Measurements from ENCODE around the gene MED13L. TPM values are rescaled to one million over a fixed set of nuclear protein-coding genes. Genes with fewer than 3 reads are reported as not detected.

MED13L gene
- total RNA-seq, 1 experiment from 2014 or later = 69.5 TPM

DNA sequence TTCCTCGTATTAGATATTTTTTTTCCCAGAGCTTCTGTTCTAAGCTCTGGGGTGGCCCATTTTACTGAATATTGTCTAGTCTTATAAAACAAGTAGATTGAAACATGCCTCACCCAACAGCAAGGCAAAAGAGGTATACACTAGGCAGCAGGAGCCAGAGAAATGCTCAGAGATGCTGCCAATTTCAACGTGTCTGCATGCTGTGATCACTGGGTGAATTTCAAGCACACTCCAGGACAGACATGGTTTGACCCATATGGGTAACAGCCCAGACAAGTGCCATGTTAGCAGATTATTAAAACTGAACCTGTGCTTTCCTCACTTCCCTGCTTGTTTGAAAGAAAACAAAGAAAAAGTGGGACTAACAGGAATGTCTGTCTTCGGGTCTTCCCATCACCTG is 321.3 kb downstream of the MED13L start:
- peaks cover 31% of the 10 kb centered on the region for H3K36me3 ChIP-seq
- no peak for DNase-seq (ENCODE audit: low read depth in 1 of 2, low spot score in 2 of 2)
- no peaks in the 10 kb centered on the region for H3K9me3 ChIP-seq (replicated peaks)
- H3K4me1 ChIP-seq (replicated peaks) = peaks cover 11% of the 10 kb centered on the region
- H3K4me3 ChIP-seq = no peak overlapping the region
- H3K27ac ChIP-seq = no peak overlapping the region
- H3K27me3 ChIP-seq (replicated peaks) = no peaks in the 10 kb centered on the region

DNA sequence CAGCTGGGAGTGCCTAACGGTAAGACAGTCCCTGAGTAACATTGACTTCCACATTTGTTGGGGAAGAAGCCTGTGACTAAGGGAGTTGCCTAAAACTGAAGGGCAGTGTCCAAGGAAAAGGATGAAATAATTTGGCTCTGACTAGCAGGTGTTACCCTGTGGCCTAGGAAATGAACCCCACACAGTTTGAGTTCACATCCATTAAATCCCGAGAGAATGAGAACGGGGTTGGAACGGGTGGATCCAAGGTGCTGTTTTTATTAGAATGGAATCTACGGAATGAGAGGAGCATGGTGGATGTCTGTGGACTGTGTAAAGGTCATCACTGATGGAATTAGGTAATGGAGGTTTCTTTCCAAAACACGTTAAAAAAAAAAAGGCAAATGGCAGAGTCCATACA is 324.0 kb downstream of the MED13L start:
- DNase-seq (ENCODE audit: low read depth in 1 of 2, low spot score in 2 of 2) = no peak
- Histone ChIP-seq H3K36me3 (peaks cover 15% of the 10 kb centered on the region), H3K9me3 (replicated peaks) (no peaks in the 10 kb centered on the region), H3K27ac (no peak overlapping the region), H3K4me3 (no peak overlapping the region), H3K4me1 (replicated peaks) (no peaks in the 10 kb centered on the region), H3K27me3 (replicated peaks) (no peaks in the 10 kb centered on the region)

DNA sequence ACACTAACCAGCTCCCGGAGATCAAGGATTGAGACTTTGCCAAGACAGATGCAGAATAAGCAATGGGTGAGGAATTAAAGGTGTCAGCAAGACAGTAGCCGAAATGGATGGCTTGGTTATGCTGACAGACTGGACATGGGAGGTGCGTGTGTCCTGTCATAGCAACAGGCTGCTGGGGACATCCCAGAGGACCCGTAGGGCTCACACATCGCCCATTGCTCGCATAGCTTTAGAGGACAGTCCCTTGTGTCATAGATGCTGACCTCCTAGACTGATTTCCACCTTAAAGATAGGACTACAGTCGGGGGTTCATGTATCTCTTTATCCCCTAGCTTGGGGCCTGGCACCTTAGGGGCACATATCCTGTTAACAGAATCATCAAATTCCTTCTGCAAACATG is 324.5 kb downstream of the MED13L start:
- H3K27me3 ChIP-seq (replicated peaks) = no peaks in the 10 kb centered on the region
- no peak overlapping the region for H3K27ac ChIP-seq
- peaks cover 11% of the 10 kb centered on the region for H3K36me3 ChIP-seq
- no peaks in the 10 kb centered on the region for H3K9me3 ChIP-seq (replicated peaks)
- H3K4me1 ChIP-seq (replicated peaks) = no peaks in the 10 kb centered on the region
- no peak overlapping the region for H3K4me3 ChIP-seq
- DNase-seq (ENCODE audit: low read depth in 1 of 2, low spot score in 2 of 2) = no peak

DNA sequence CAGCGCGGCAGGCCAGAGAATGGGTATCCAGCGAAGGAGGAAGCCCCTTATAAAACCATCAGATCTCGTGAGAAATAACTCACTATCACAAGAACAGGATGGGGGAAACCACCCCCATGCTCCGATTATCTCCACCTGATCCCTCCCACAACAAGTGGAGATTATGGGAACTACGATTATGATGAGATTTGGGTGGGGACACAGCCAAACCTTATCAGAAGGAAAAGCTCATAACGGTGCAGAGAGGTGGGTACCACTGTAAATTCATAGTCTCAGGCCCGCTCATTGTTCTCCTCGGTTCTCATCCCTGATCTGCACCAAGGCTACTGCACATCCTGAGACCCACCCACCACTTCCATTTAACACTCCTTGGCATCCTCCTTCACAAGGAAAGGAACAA is 326.5 kb downstream of the MED13L start:
- no peak overlapping the region for H3K4me3 ChIP-seq
- no peaks in the 10 kb centered on the region for H3K9me3 ChIP-seq (replicated peaks)
- no peaks in the 10 kb centered on the region for H3K27me3 ChIP-seq (replicated peaks)
- H3K27ac ChIP-seq = no peak overlapping the region
- no peaks in the 10 kb centered on the region for H3K36me3 ChIP-seq
- no peaks in the 10 kb centered on the region for H3K4me1 ChIP-seq (replicated peaks)
- DNase-seq (ENCODE audit: low read depth in 1 of 2, low spot score in 2 of 2) = no peak

DNA sequence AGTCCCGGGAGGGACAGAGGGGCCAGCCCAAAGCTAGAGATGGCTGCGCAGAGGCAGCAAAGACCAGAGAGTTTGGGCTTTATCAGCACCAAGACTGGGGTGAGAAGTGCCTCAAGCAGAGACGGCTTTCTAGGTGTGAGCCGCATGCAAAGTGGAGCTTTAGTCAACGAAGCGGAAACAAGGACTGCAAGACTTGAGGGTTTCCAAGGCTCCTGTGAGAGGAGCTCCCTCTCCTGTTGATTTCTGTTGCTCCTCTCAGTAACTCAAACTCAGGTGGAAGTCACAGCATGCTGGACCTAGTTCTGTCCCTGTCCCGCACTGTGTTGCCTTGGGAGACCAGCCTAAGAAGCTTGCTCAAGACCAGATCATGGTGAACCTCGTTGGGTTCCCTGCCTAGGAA is 327.8 kb downstream of the MED13L start:
- H3K4me3 ChIP-seq = no peak overlapping the region
- no peaks in the 10 kb centered on the region for H3K36me3 ChIP-seq
- DNase-seq (ENCODE audit: low read depth in 1 of 2, low spot score in 2 of 2) = no peak
- H3K4me1 ChIP-seq (replicated peaks) = no peaks in the 10 kb centered on the region
- H3K27ac ChIP-seq = no peak overlapping the region
- no peaks in the 10 kb centered on the region for H3K9me3 ChIP-seq (replicated peaks)
- H3K27me3 ChIP-seq (replicated peaks) = no peaks in the 10 kb centered on the region

DNA sequence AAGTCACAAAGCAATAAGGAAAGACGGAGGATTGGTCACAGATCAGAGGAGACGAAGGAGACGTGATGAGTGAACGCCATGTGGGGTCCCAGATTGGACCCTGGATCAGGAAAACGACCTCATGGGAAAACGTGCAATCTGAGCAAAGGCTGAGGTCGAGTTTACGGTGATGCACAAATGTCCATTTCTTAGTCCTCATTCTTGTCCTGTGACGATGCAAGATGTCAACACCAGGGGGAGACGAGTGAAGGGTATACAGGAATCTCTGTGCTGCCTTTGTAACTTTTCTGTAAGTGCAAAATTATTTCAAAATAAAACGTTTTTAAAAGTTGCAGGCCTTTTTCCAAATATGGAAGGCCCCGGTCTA is 329.8 kb downstream of the MED13L start:
- no peaks in the 10 kb centered on the region for H3K27me3 ChIP-seq (replicated peaks)
- no peaks in the 10 kb centered on the region for H3K4me1 ChIP-seq (replicated peaks)

DNA sequence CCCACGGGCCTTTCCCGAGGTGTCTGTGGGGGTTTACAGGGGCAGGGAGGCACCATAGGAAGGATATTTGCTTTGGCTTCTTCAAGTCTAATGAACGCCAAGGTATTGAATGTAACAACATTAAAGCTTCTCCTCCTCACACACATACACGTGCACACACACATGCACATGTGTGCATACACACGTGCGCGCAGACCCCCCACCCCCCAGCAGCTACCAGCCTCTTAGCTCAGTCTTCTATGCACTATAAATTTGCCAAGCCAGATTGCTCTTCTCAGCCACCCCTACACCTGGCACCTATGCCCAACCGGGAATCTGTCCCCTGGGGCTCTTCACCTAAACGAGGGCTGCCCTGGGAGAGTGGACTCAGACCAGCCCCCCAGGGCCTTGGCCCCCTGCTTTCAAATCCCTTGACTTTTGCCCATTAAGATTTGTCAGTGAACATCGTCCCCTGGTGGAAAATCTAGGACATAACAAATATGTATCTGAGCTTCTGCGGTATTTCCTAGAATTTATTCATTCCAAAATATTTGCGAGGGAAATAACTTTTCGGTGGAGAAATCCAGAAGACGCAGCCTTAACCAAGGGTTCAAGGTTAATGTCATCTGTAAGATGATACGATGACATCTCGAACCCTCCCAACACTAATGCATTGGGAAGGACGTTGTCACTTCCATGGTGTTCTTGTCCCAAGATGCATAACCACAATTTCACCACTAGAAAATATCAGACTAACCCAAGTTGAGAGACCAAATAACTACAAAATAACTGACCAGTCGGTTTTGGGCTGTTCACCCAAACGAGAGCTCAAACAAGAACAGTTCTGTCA is 330.4 kb downstream of the MED13L start:
- Histone ChIP-seq H3K9me3 (replicated peaks) (no peaks in the 10 kb centered on the region), H3K27ac (no peak overlapping the region)
- DNase-seq (ENCODE audit: low read depth in 1 of 2, low spot score in 2 of 2) = no peak

More for the DNA sequence above, 329.8 kb downstream of the MED13L start:
- DNase-seq (ENCODE audit: low read depth in 1 of 2, low spot score in 2 of 2) = no peak
- Histone ChIP-seq H3K27ac (no peak overlapping the region), H3K4me3 (no peak overlapping the region), H3K9me3 (replicated peaks) (no peaks in the 10 kb centered on the region), H3K36me3 (no peaks in the 10 kb centered on the region)

DNA sequence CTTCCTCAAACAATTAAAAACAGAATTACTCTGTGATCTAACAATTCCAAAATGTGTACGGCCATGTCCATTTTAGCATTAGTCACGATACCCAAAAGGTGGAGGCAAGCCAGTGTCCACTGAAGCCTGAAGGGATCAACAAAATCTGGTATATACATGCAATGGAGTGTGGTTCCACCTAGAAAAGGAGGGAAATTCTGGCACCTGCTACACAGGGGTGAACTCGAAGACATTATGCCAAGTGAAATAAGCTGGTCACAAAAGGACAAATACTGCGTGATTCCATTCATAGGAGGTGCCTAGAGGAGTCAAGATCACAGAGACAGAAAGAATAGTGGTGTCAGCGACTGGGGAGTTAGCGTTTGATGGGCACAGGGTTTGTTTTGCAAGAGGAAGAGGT is 331.4 kb downstream of the MED13L start:
- no peaks in the 10 kb centered on the region for H3K4me1 ChIP-seq (replicated peaks)
- no peaks in the 10 kb centered on the region for H3K9me3 ChIP-seq (replicated peaks)
- H3K27me3 ChIP-seq (replicated peaks) = no peaks in the 10 kb centered on the region
- no peak for DNase-seq (ENCODE audit: low read depth in 1 of 2, low spot score in 2 of 2)
- H3K4me3 ChIP-seq = no peak overlapping the region
- no peaks in the 10 kb centered on the region for H3K36me3 ChIP-seq
- no peak overlapping the region for H3K27ac ChIP-seq

More for the DNA sequence above, 330.4 kb downstream of the MED13L start:
- Histone ChIP-seq H3K27me3 (replicated peaks) (no peaks in the 10 kb centered on the region), H3K4me3 (no peak overlapping the region), H3K4me1 (replicated peaks) (no peaks in the 10 kb centered on the region), H3K36me3 (no peaks in the 10 kb centered on the region)

DNA sequence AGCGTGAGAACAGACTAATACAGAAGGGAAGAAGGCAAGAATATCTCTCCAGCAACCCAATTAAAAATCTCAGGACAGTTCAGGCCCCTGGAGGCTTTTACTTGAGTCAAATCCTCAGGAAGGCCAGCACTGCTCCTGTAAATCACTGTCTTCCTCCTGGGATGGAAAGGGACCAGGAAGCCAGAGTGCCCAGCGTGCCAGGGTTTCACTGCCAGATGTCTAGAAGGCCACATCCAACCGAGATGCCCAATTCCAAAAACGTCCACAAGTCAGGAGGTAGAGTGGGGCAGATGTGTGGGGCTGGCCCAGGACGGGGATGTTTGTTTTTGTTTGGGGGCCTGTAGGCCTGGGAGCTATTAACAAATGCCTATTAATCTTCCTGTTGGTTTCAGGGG is 332.0 kb downstream of the MED13L start:
- DNase-seq (ENCODE audit: low read depth in 1 of 2, low spot score in 2 of 2) = no peak
- Histone ChIP-seq H3K27me3 (replicated peaks) (no peaks in the 10 kb centered on the region), H3K4me1 (replicated peaks) (no peaks in the 10 kb centered on the region), H3K4me3 (no peak overlapping the region), H3K27ac (no peak overlapping the region), H3K36me3 (no peaks in the 10 kb centered on the region), H3K9me3 (replicated peaks) (no peaks in the 10 kb centered on the region)

DNA sequence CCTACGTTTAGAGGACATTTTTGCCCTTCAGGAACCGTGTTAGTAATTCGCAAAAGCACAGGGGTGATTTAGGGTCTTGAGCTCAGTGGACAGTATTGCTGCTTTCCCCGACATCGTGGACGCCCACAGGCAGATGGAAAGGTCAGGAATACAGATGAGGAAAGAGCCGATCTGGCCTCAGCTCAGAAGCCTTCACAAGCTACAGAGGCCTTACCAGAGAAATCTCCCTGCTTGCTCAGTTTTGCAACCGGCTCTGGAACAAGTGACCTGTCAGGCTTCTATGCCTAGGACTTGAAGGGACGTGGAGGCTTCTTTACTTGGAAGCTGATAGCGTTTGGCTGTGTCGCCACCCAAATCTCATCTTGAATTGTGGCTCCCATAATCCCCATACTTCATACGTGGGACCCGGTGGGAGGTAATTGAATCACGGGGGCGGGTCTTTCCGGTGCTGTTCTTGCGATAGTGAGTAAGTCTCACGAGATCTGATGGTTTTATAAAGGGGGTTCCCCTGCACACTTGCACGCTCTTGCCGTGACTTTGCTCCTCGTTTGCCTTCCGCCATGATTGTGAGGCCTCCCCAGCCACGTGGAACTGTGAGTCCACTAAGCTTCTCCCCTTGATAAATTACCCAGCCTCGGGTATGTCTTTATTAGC is 332.5 kb downstream of the MED13L start:
- no peaks in the 10 kb centered on the region for H3K9me3 ChIP-seq (replicated peaks)
- no peaks in the 10 kb centered on the region for H3K36me3 ChIP-seq
- H3K27ac ChIP-seq = no peak overlapping the region
- DNase-seq (ENCODE audit: low read depth in 1 of 2, low spot score in 2 of 2) = no peak
- H3K4me1 ChIP-seq (replicated peaks) = no peaks in the 10 kb centered on the region
- H3K4me3 ChIP-seq = no peak overlapping the region
- no peaks in the 10 kb centered on the region for H3K27me3 ChIP-seq (replicated peaks)

DNA sequence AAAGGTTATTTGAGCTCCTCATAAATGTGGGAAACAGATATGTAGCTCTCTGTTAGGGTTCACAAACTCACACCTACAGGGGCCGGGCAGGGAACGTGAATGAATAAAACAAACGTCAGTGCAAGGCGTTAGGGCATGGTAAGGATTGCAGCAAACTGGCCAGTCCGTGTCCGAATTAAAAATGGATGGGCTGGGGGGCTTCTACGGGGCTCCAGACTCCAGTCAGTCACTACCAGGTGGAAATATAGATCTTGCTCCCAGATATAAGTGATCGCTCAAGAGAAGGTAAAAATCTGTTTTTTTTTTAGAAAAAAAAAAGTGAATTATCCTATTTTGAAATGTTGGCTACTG is 333.1 kb downstream of the MED13L start:
- Histone ChIP-seq H3K4me3 (no peak overlapping the region), H3K36me3 (no peaks in the 10 kb centered on the region), H3K9me3 (replicated peaks) (no peaks in the 10 kb centered on the region), H3K27ac (no peak overlapping the region), H3K27me3 (replicated peaks) (no peaks in the 10 kb centered on the region), H3K4me1 (replicated peaks) (no peaks in the 10 kb centered on the region)
- DNase-seq (ENCODE audit: low read depth in 1 of 2, low spot score in 2 of 2) = no peak

DNA sequence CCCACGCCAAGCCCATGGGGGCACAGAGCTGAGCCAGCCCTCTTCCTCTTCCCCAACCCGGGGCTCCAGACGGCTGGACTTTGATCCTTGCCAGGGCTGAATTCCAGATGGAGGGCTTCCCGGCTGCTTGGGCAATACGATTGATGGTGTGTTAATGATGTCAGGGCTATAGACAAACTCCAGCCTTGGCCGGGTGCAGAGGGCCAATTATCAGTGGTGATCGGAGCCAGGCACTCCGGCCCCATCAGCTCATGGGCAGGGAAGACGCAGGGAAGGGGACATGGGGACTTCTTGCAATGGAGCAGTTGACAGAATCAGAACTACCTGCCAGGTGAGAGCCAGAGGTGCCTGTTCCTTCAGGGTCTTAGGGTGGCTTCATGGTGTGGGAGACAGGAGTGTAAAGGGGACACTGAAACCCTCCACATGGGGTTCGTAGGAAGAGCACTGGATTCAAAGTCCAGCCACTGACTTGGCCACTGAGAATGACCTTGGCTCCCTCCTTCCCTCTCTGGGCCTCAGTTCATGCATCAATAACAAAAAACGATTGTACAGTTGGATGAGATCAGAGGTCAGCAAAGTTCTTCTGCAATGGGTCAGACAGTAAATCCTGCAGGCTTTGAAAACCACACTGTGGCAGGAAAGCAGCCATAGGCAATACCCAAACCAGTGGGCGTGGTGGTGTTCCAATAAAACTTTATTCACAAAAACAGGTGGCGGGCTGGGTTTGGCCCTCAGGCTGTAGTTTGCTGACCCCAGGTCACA is 333.7 kb downstream of the MED13L start:
- Histone ChIP-seq H3K36me3 (no peaks in the 10 kb centered on the region), H3K9me3 (replicated peaks) (no peaks in the 10 kb centered on the region), H3K27ac (no peak overlapping the region), H3K27me3 (replicated peaks) (no peaks in the 10 kb centered on the region), H3K4me3 (no peak overlapping the region), H3K4me1 (replicated peaks) (no peaks in the 10 kb centered on the region)
- no peak for DNase-seq (ENCODE audit: low read depth in 1 of 2, low spot score in 2 of 2)

DNA sequence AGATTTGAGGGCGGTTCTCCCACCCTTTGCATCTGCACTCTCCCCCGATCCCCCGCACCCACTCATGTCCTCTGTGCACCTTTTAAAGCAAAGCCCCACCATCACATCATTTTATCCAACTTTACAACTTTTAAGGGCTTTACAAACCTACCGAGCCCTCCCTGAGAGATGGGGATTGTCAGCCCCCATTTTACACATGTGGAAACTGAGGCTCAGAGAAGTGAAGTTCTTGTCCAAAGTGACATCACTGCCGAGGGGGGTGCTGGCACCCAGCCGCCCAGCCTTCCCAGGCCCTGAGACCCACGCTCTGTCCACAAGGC is 334.2 kb downstream of the MED13L start:
- no peak for DNase-seq (ENCODE audit: low read depth in 1 of 2, low spot score in 2 of 2)
- no peaks in the 10 kb centered on the region for H3K27me3 ChIP-seq (replicated peaks)
- no peak overlapping the region for H3K27ac ChIP-seq
- no peak overlapping the region for H3K4me3 ChIP-seq
- no peaks in the 10 kb centered on the region for H3K36me3 ChIP-seq
- H3K9me3 ChIP-seq (replicated peaks) = no peaks in the 10 kb centered on the region
- no peaks in the 10 kb centered on the region for H3K4me1 ChIP-seq (replicated peaks)

DNA sequence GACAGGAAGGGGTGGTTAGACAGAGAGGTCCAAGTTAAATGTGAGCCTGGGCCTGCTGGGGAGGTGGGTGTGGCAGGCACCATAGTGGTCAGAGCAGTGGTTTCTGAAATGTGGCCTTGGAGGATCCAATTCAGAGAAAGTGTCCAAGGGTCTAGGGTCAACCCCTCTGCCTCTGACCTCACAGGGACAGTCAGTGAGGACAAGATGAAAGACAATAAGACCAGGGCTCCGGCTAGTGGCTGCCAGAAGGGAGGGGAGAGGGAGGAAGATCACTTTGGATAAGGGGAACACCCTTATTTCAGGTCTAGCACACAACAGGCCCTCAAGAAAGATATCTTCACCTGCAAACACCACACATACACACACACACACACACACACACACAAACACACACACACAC is 335.1 kb downstream of the MED13L start:
- Histone ChIP-seq H3K27me3 (replicated peaks) (no peaks in the 10 kb centered on the region), H3K9me3 (replicated peaks) (no peaks in the 10 kb centered on the region), H3K36me3 (no peaks in the 10 kb centered on the region), H3K4me3 (no peak overlapping the region), H3K4me1 (replicated peaks) (no peaks in the 10 kb centered on the region), H3K27ac (no peak overlapping the region)
- no peak for DNase-seq (ENCODE audit: low read depth in 1 of 2, low spot score in 2 of 2)

All from SJSA1 (cell line).